ENCODE measurements around the gene GSDMA.
"Not testable (repeated sequence)": the region's sequence is repeated elsewhere in the genome, so short reads cannot be mapped to it uniquely, and the experiment has no call there.

Gene GSDMA

DNA sequence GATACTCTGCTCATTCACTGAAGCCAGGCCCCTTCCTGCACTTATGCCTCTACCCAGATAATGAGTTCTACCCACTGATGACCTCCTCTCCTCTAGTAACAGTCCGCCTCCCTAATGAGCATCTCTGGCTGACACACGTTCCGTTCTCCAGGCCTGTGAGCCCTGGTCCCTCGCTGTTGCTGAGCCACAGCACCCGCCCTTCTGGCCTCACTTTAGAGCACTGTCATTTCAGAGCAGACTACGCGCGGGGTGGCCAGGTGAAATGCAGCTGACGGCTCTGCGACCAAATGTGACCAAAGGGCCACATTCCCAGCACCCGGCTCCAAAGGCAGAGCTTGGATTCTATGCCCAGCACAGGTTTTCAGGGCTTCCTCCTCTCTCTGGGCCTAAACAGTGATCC, 31.6 kb downstream of the GSDMA start:
- TF ChIP-seq, protein P1, sequence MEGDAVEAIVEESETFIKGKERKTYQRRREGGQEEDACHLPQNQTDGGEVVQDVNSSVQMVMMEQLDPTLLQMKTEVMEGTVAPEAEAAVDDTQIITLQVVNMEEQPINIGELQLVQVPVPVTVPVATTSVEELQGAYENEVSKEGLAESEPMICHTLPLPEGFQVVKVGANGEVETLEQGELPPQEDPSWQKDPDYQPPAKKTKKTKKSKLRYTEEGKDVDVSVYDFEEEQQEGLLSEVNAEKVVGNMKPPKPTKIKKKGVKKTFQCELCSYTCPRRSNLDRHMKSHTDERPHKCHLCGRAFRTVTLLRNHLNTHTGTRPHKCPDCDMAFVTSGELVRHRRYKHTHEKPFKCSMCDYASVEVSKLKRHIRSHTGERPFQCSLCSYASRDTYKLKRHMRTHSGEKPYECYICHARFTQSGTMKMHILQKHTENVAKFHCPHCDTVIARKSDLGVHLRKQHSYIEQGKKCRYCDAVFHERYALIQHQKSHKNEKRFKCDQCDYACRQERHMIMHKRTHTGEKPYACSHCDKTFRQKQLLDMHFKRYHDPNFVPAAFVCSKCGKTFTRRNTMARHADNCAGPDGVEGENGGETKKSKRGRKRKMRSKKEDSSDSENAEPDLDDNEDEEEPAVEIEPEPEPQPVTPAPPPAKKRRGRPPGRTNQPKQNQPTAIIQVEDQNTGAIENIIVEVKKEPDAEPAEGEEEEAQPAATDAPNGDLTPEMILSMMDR (IDR thresholded peaks at IDR 0.05; ENCODE audit: borderline replicate concordance, control extremely low read depth, extremely low read depth, insufficient read depth, missing control alignments) = no peak
- no peak for DNase-seq (ENCODE audit: low spot score)
- in situ Hi-C loops (cut with MboI; ENCODE audit: low sequenced_read_pairs, unreplicated experiment) = no loop called here

DNA sequence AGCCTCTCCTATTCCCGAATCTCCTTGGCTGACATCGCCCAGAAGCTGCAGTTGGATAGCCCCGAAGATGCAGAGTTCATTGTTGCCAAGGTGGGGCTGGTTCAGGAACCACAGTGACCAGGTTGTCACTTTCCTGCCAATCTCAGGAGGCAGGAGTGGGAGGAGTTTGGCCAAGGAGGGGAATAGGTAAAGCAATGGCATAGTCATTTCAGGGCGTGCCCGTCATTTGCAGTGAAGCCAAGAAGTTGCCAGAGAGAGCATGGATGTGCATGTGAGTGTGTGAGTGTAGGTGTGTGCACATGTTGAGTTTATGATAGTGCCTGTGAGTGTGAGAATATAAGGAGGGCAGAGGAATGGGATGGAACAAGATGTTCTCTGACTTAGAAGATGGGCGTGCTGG, 32.6 kb downstream of the GSDMA start:
- TF ChIP-seq, protein P1 (IDR thresholded peaks at IDR 0.05; ENCODE audit: borderline replicate concordance, control extremely low read depth, extremely low read depth, insufficient read depth, missing control alignments) = no peak
- in situ Hi-C loops (cut with MboI; ENCODE audit: low sequenced_read_pairs, unreplicated experiment) = no loop called here
- DNase-seq (ENCODE audit: low spot score) = no peak

DNA sequence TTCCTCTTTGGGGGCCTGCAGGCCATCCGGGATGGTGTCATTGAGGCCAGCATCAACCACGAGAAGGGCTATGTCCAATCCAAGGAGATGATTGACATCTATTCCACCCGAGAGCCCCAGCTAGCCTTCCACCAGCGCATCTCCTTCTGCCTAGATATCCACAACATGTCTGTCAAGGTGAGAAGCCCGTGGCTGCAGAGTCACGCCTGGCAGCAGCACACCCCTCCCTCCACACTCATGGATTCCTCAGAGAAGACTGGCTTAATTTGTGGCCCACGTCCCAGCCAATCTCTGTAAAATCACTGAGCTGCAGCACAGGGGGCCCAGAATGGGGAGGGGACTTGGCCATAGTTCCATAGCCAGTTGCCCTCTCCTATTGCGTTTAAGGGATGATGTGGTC, 33.4 kb downstream of the GSDMA start:
- TF ChIP-seq, protein P1 (IDR thresholded peaks at IDR 0.05; ENCODE audit: borderline replicate concordance, control extremely low read depth, extremely low read depth, insufficient read depth, missing control alignments) = no peak

DNA sequence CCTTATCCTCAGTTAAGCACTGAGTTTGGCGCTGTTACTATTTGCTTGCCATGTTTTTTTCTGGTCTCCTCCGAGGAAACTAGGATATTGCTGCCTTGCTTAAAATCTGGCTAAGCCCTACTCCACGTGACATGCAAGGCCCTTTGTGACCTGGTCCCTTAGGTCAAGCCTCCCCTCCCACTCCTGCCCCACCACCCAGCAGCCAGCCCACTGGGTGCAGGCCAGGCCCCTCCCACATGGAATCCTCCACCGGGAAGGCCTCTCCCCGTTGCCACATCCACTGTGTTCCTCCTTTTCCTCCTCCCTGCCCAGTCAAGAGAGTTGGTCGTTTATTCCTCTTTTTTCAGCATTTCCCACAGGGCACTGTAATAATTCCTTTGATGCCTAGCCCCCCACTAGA, 34.0 kb downstream of the GSDMA start:
- DNase-seq (ENCODE audit: low spot score) = no peak
- in situ Hi-C loops (cut with MboI; ENCODE audit: low sequenced_read_pairs, unreplicated experiment) = no loop called here
- TF ChIP-seq, protein P1 (IDR thresholded peaks at IDR 0.05; ENCODE audit: borderline replicate concordance, control extremely low read depth, extremely low read depth, insufficient read depth, missing control alignments) = no peak

More for the DNA sequence above, 33.4 kb downstream of the GSDMA start:
- no peak for DNase-seq (ENCODE audit: low spot score)
- in situ Hi-C loops (cut with MboI; ENCODE audit: low sequenced_read_pairs, unreplicated experiment) = no loop called here

DNA sequence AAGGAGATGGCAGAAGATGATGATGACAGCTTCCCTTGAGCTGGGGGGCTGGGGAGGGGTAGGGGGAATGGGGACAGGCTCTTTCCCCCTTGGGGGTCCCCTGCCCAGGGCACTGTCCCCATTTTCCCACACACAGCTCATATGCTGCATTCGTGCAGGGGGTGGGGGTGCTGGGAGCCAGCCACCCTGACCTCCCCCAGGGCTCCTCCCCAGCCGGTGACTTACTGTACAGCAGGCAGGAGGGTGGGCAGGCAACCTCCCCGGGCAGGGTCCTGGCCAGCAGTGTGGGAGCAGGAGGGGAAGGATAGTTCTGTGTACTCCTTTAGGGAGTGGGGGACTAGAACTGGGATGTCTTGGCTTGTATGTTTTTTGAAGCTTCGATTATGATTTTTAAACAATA, 34.7 kb downstream of the GSDMA start:
- DNase-seq (ENCODE audit: low spot score) = no peak
- TF ChIP-seq, protein P1 (IDR thresholded peaks at IDR 0.05; ENCODE audit: borderline replicate concordance, control extremely low read depth, extremely low read depth, insufficient read depth, missing control alignments) = no peak
- in situ Hi-C loops (cut with MboI; ENCODE audit: low sequenced_read_pairs, unreplicated experiment) = no loop called here

DNA sequence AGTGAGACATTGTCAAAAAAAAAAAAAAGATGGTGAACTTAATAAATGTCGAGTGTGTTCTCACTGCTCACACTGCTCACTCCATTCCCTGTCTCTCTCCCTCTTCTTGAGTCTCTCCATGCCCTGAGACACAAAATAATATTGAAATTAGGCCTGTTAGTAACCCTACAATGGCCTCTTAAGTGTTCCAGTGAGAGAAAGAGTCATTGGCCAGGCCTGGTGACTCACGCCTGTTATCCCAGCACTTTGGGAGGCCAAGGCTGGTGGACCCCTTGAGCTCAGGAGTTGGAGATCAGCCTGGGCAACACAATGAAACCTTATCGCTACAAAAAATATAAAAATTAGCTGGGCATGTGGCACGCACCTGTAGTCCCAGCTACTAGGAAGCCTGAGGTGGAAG, 36.3 kb downstream of the GSDMA start:
- no peak for DNase-seq (ENCODE audit: low spot score)
- in situ Hi-C loops (cut with MboI; ENCODE audit: low sequenced_read_pairs, unreplicated experiment) = no loop called here
- TF ChIP-seq, protein P1 (IDR thresholded peaks at IDR 0.05; ENCODE audit: borderline replicate concordance, control extremely low read depth, extremely low read depth, insufficient read depth, missing control alignments) = no peak

DNA sequence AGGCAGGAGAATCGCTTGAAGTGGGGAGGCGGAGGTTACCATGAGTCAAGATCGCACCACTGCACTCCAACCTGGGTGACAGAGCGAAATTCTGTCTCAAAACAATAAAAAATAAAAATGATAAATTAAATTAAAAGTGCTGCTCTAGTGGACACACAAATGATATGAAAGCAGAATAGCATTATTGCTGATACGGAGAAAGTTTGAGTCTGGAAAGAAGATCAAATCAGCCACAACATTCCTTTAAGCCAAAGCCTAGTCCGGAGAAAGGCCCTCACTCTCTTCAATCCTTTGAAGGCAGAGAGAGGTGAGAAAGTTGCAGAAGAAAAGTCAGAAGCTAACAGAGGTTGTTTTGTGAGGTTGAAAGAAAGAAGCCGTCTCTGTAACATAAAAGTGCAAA, 37.4 kb downstream of the GSDMA start:
- no peak for DNase-seq (ENCODE audit: low spot score)
- in situ Hi-C loops (cut with MboI; ENCODE audit: low sequenced_read_pairs, unreplicated experiment) = no loop called here
- TF ChIP-seq, protein P1 (IDR thresholded peaks at IDR 0.05; ENCODE audit: borderline replicate concordance, control extremely low read depth, extremely low read depth, insufficient read depth, missing control alignments) = no peak

DNA sequence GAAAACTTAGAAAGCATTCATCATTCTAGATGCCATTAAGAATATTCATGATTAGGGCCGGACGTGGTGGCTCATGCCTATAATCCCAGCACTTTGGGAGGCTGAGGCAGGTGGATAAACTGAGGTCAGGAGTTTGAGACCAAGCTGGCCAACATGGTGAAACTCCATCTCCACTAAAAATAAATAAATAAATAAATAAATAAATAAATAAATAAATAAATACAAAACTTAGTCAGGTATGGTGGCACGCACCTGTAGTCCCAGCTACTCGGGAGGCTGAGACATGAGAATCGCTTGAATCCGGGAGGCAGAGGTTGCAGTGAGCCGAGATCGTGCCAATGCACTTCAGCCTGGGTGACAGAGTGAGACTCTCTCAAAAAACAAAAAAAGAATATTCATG, 38.5 kb downstream of the GSDMA start:
- in situ Hi-C loops (cut with MboI; ENCODE audit: low sequenced_read_pairs, unreplicated experiment); DNase-seq (ENCODE audit: low spot score): not testable (repeated sequence)
